C4-2B (cell line): ENCODE measurements around the gene TRIM68.

Experiments
- CTCF ChIP-seq: fragments of 450-650 bp; conservative IDR thresholded peaks from 2 replicates; pipeline ENCODE4 v1.5.1; 2017; ENCODE audit warnings: mild to moderate bottlenecking
- ZFX ChIP-seq: fragments of 450-650 bp; IDR thresholded peaks from 2 replicates; pipeline ENCODE4 v1.6.1; 2017

GRCh38 chr11:4605057-4605456, 3.0 kb downstream of the TRIM68 start:
- TF ChIP-seq CTCF (no peak), ZFX (no peak)
